K562 (cell line): ENCODE measurements around the gene TFCP2L1. TPM values are rescaled to one million over a fixed set of nuclear protein-coding genes. Genes with fewer than 3 reads are reported as not detected.

Source experiments
- ATAC-seq: fragments of 200-7000 bp; cut with Tn5 transposase; 3 replicates; pipeline ENCODE4 v1.9.1; 2020; ENCODE audit warnings: moderate library complexity
- BruUV-seq: library from RNA; stranded (reverse); fragments of 400-500 nt; replicated peaks from 2 replicates; lab custom pipeline; 2021; lab: Mats Ljungman, UMichigan
- CTCF ChIA-PET: fragments of 300-600 bp; formaldehyde crosslinking; extraction: SDS; loops from one replicate; lab custom pipeline; 2021; ENCODE audit warnings: low intra/inter-chr PET ratio; lab: Yijun Ruan, JAX
- POLR2A ChIA-PET: fragments of 300-600, 350-650 bp; sonication (Branson Sonifier 250); formaldehyde crosslinking; extraction: SDS; loops from one replicate; lab custom pipeline; 2021; ENCODE audit warnings: antibody characterized with exemption, inconsistent platforms; lab: Yijun Ruan, JAX
- DNase-seq, 4 experiments: peaks; one replicate each; pipeline versions ENCODE4 v3.0.0 to v3.0.0-alpha.2; 2011 to 2018; ENCODE audit warnings: low spot score in 3 of 4, mixed read lengths in 3 of 4; ENCODE audit errors: extremely low read depth in 1 of 4
- FAIRE-seq: peaks from 2 replicates; lab custom pipeline; 2011; peaks lifted over from hg19 to GRCh38; lab: Jason Lieb, UNC
- H2AFZ ChIP-seq: 2 replicates; pipeline ENCODE4 v1.6.0; 2011; ENCODE audit warnings: low read depth, low read length, control low read depth, inconsistent platforms
- H3K27ac ChIP-seq: fragments of 200-600 bp; 3 replicates; pipeline ENCODE4 v1.8.0; 2011; ENCODE audit warnings: low read depth, mild to moderate bottlenecking, control low read depth, inconsistent platforms, low read length, moderate library complexity, mixed read lengths; ENCODE audit errors: extremely low read depth
- H3K27me3 ChIP-seq, 2 experiments: fragments of 300-600 bp in 1 of 2; 2 replicates in 1 of 2; 3 replicates in 1 of 2; pipeline versions ENCODE4 v1.6.0 to v1.8.0; 2011; ENCODE audit warnings: inconsistent platforms in 2 of 2, low read length in 2 of 2, mild to moderate bottlenecking in 1 of 2, mixed read lengths in 1 of 2, moderate library complexity in 1 of 2; ENCODE audit not compliant: control insufficient read depth in 2 of 2, insufficient read depth in 2 of 2
- H3K36me3 ChIP-seq: fragments of 300-600 bp; 3 replicates; pipeline ENCODE4 v1.8.0; 2011; ENCODE audit warnings: mild to moderate bottlenecking, low read length, inconsistent platforms; ENCODE audit not compliant: control insufficient read depth, insufficient read depth
- H3K4me1 ChIP-seq, 2 experiments: fragments of 200-600 bp in 1 of 2; replicated peaks in 1 of 2; 2 replicates in 1 of 2; 3 replicates in 1 of 2; pipeline versions ENCODE4 v1.5.1 to v1.8.0; 2011; ENCODE audit warnings: inconsistent platforms in 2 of 2, low read length in 2 of 2, mild to moderate bottlenecking in 1 of 2, mixed read lengths in 1 of 2, moderate library complexity in 1 of 2; ENCODE audit not compliant: control insufficient read depth in 2 of 2, insufficient read depth in 2 of 2
- H3K4me2 ChIP-seq: 2 replicates; pipeline ENCODE4 v1.6.1; 2011; ENCODE audit warnings: low read length, control low read depth, inconsistent platforms, mixed read lengths; ENCODE audit not compliant: insufficient read depth
- H3K4me3 ChIP-seq: fragments of 200-600 bp; sonication (generic), shearing (Covaris generic); 2 replicates; pipeline ENCODE4 v1.5.1; 2016; ENCODE audit warnings: control low read depth, inconsistent platforms
- H3K79me2 ChIP-seq: fragments of 200-600 bp; 3 replicates; pipeline ENCODE4 v1.8.0; 2011; ENCODE audit warnings: low read length, inconsistent platforms; ENCODE audit not compliant: control insufficient read depth, insufficient read depth
- H3K9ac ChIP-seq, 2 experiments: 2 replicates each; pipeline versions ENCODE4 v1.6.0 to v1.6.1; 2011; ENCODE audit warnings: low read depth in 2 of 2, low read length in 2 of 2, control low read depth in 1 of 2, inconsistent platforms in 1 of 2, mild to moderate bottlenecking in 1 of 2, mixed read lengths in 1 of 2; ENCODE audit not compliant: insufficient read depth in 1 of 2
- H3K9me1 ChIP-seq: one replicate; pipeline ENCODE4 v1.6.0; 2011; ENCODE audit warnings: inconsistent platforms, mild to moderate bottlenecking, low read length, moderate library complexity; ENCODE audit not compliant: control insufficient read depth, insufficient read depth
- H3K9me3 ChIP-seq: replicated peaks from 2 replicates; pipeline ENCODE4 v1.5.1; 2011; ENCODE audit warnings: low read depth, low read length, inconsistent platforms; ENCODE audit not compliant: control insufficient read depth, insufficient read depth
- H4K20me1 ChIP-seq: replicated peaks from 2 replicates; pipeline ENCODE4 v1.6.1; 2011; ENCODE audit warnings: low read length, inconsistent platforms, mixed read lengths; ENCODE audit not compliant: control insufficient read depth, insufficient read depth
- CCAR2 ChIP-seq: fragments of 200-400 bp; formaldehyde crosslinking; IDR thresholded peaks from 2 replicates; pipeline ENCODE4 v1.6.1; 2017; ENCODE audit warnings: mild to moderate bottlenecking, low read depth, low read length
- DIDO1 ChIP-seq: fragments of 450-650 bp; IDR thresholded peaks from 2 replicates; pipeline ENCODE4 v1.6.1; 2016; ENCODE audit warnings: low read depth, missing biosample characterization, missing genetic modification characterization
- FOXA1 ChIP-seq: fragments of 450-650 bp; IDR thresholded peaks from 2 replicates; pipeline ENCODE4 v1.6.1; 2016; ENCODE audit warnings: mild to moderate bottlenecking, borderline replicate concordance
- GABPB2 ChIP-seq: fragments of 250-450 bp; sonication (Bioruptor Pico); conservative IDR thresholded peaks from 2 replicates; pipeline ENCODE4 v1.5.1; 2021; ENCODE audit warnings: mild to moderate bottlenecking
- HMGN3 ChIP-seq: IDR thresholded peaks from 2 replicates; pipeline ENCODE4 v1.6.1; 2011; ENCODE audit warnings: borderline replicate concordance, low read depth, mild to moderate bottlenecking, mixed read lengths, low read length; ENCODE audit not compliant: insufficient read length; ENCODE audit errors: extremely low read depth
- IFI16 ChIP-seq: fragments of 250-450 bp; sonication (Bioruptor Pico); IDR thresholded peaks from 2 replicates; pipeline ENCODE4 v2.1.2; 2022; ENCODE audit warnings: mild to moderate bottlenecking, inconsistent platforms
- IRF2 ChIP-seq: sonication (generic); formaldehyde crosslinking; IDR thresholded peaks from 2 replicates; pipeline ENCODE4 v1.8.1; 2022; ENCODE audit warnings: mild to moderate bottlenecking, missing genetic modification reagents
- NR2F6 ChIP-seq: fragments of 450-650 bp; formaldehyde crosslinking; IDR thresholded peaks from 2 replicates; pipeline ENCODE4 v1.4.0; 2020; ENCODE audit warnings: mild to moderate bottlenecking
- NR3C1 ChIP-seq: sonication (generic); formaldehyde crosslinking; IDR thresholded peaks from 2 replicates; pipeline ENCODE4 v1.8.1; 2022; ENCODE audit warnings: missing genetic modification reagents
- YBX1 ChIP-seq: fragments of 450-650 bp; IDR thresholded peaks from 2 replicates; pipeline ENCODE4 v1.7.1; 2016; ENCODE audit warnings: mild to moderate bottlenecking
- ZNF431 ChIP-seq: sonication (generic); formaldehyde crosslinking; IDR thresholded peaks from 2 replicates; pipeline ENCODE4 v1.8.0; 2022; ENCODE audit warnings: mild to moderate bottlenecking, missing genetic modification reagents
- ZSCAN29 ChIP-seq: fragments of 450-650 bp; IDR thresholded peaks from 2 replicates; pipeline ENCODE4 v1.6.1; 2017
- whole genome bisulfite sequencing: fragments of 100-300 bp; shearing (Covaris generic); methylation state at CpG from one replicate; pipeline ENCODE4 v1.1.6; 2016; ENCODE audit warnings: low coverage, mixed read lengths; ENCODE audit not compliant: insufficient coverage; ENCODE audit errors: missing lambda C conversion rate; 5-methylcytosine and 5-hydroxymethylcytosine counted together
- in situ Hi-C: fragments of 300-500 bp; cut with MboI; formaldehyde crosslinking; loops from 4 replicates; pipeline ENCODE4 v1.15.0; 2018; ENCODE audit warnings: inconsistent platforms, mixed read lengths
- intact Hi-C: fragments of 100-400 bp; cut with micrococcal nuclease; formaldehyde crosslinking; loops from 2 replicates; pipeline ENCODE4 v1.14.2; 2022
- polyA plus RNA-seq, 8 experiments: library from polyadenylated mRNA; depleted of rRNA in 4 of 8; stranded (reverse) in 5 of 8; unstranded in 3 of 8; fragments of >200 nt; fragmentation: Nextera tagmentation in 2 of 8; fragmentation: Illumina TruSeq in 1 of 8; extraction: Ambion mirVana in 2 of 8; extraction: Trizol in 1 of 8; gene quantifications; 2 replicates each; pipeline versions ENCODE4 v1.2.1 to v1.2.3, GENCODE V29; 2011 to 2014; ENCODE audit warnings: inconsistent platforms in 1 of 8, missing spikeins in 1 of 8
- total RNA-seq, 7 experiments: library from RNA; depleted of rRNA in 6 of 7; stranded (reverse); fragments of >200 nt in 6 of 7; fragmentation: Illumina TruSeq in 2 of 7; extraction: Trizol in 2 of 7; gene quantifications; 2 replicates each; pipeline versions ENCODE4 v1.2.1 to v1.2.3, GENCODE V29; 2011 to 2021; ENCODE audit warnings: low replicate concordance in 1 of 7
- TF ChIP-seq, protein P1 (sequence below): sonication (generic); formaldehyde crosslinking; IDR thresholded peaks from 2 replicates; pipeline ENCODE4 v1.8.1; 2023; ENCODE audit warnings: mild to moderate bottlenecking, missing genetic modification reagents
- TF ChIP-seq, protein P2 (sequence below): sonication (generic); formaldehyde crosslinking; IDR thresholded peaks from 2 replicates; pipeline ENCODE4 v1.8.0; 2023; ENCODE audit warnings: mild to moderate bottlenecking, missing genetic modification reagents
- TF ChIP-seq, protein P3 (sequence below): fragments of 250-450 bp; sonication (Bioruptor Pico); IDR thresholded peaks from 2 replicates; pipeline ENCODE4 v1.5.0; 2020; ENCODE audit warnings: mild to moderate bottlenecking
- TF ChIP-seq, protein P4 (sequence below): sonication (generic); formaldehyde crosslinking; IDR thresholded peaks from 2 replicates; pipeline ENCODE4 v1.8.1; 2023; ENCODE audit warnings: mild to moderate bottlenecking, missing genetic modification reagents
- TF ChIP-seq, protein P5 (sequence below): sonication (generic); formaldehyde crosslinking; IDR thresholded peaks from 2 replicates; pipeline ENCODE4 v1.5.0; 2020; ENCODE audit warnings: missing genetic modification reagents

The TFCP2L1 gene
- total and polyA plus RNA-seq, 9 of the 15 experiments (the other 6 are each of a cell fraction or from before 2014, with no cell fraction given), result 0.08 to 1.00 (median 0.42) TPM

DNA sequence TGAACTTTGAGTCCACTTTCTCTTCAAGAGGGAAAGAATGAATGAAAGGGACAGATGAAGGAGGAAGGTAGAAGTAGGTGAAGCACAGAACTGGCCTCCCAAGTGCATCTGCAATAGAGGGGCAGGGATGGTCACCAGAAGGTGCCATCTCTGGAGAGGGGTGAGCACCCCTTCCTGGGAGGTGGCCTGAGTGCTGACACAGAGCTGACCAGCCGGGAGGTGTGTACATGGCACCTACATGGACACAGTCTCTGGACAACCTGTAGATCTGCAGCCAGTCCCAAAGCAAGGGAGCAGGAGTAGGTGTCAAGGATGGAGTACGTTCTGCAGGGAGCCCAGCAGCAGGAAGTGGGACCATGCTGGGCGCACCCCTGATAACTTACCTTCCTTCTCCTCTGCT lies 83.2 kb downstream of the TFCP2L1 start:
- Histone ChIP-seq H3K79me2 (no peaks in the 10 kb centered on the region), H3K9me3 (no peaks in the 10 kb centered on the region), H3K9ac (no peak overlapping the region), H2AFZ (no peak overlapping the region), H3K9me1 (no peaks in the 10 kb centered on the region), H3K4me3 (no peak overlapping the region), H3K4me1 (no peaks in the 10 kb centered on the region; a peak in 1 of 5 replicates), H3K4me2 (no peak overlapping the region), H4K20me1 (0 out of 2 replicates have a peak, but pooled peaks cover 3% of the 10 kb centered on the region), H3K36me3 (no peaks in the 10 kb centered on the region), H3K27ac (no peak overlapping the region), H3K27me3 (peaks cover 13 to 69% of the 10 kb centered on the region in 2 experiments)
- BruUV-seq, result no TSS peak
- whole genome bisulfite sequencing, result 0% methylated on average over 3 of the region's 3 CpGs
- DNase-seq (no peak), ATAC-seq (no peak), FAIRE-seq (no peak)
- intact Hi-C loops (no loop called here), in situ Hi-C loops (no loop called here)
- ChIA-PET CTCF (no interaction called here), POLR2A (no interaction called here)
- TF ChIP-seq IRF2 (CRISPR knock-in tag) (no peak), HMGN3 (no peak), YBX1 (no peak), NR3C1 (CRISPR knock-in tag) (no peak), FOXA1 (no peak), CCAR2 (no peak), GABPB2 (no peak), IFI16 (CRISPR knock-in tag) (no peak), NR2F6 (CRISPR knock-in tag) (no peak), ZSCAN29 (no peak), ZNF431 (CRISPR knock-in tag) (no peak), DIDO1 (tag) (no peak)
- TF ChIP-seq, protein P1, sequence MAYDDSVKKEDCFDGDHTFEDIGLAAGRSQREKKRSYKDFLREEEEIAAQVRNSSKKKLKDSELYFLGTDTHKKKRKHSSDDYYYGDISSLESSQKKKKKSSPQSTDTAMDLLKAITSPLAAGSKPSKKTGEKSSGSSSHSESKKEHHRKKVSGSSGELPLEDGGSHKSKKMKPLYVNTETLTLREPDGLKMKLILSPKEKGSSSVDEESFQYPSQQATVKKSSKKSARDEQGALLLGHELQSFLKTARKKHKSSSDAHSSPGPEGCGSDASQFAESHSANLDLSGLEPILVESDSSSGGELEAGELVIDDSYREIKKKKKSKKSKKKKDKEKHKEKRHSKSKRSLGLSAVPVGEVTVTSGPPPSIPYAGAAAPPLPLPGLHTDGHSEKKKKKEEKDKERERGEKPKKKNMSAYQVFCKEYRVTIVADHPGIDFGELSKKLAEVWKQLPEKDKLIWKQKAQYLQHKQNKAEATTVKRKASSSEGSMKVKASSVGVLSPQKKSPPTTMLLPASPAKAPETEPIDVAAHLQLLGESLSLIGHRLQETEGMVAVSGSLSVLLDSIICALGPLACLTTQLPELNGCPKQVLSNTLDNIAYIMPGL, result no peak
- TF ChIP-seq, protein P2, sequence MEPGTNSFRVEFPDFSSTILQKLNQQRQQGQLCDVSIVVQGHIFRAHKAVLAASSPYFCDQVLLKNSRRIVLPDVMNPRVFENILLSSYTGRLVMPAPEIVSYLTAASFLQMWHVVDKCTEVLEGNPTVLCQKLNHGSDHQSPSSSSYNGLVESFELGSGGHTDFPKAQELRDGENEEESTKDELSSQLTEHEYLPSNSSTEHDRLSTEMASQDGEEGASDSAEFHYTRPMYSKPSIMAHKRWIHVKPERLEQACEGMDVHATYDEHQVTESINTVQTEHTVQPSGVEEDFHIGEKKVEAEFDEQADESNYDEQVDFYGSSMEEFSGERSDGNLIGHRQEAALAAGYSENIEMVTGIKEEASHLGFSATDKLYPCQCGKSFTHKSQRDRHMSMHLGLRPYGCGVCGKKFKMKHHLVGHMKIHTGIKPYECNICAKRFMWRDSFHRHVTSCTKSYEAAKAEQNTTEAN, result no peak
- TF ChIP-seq, protein P3, sequence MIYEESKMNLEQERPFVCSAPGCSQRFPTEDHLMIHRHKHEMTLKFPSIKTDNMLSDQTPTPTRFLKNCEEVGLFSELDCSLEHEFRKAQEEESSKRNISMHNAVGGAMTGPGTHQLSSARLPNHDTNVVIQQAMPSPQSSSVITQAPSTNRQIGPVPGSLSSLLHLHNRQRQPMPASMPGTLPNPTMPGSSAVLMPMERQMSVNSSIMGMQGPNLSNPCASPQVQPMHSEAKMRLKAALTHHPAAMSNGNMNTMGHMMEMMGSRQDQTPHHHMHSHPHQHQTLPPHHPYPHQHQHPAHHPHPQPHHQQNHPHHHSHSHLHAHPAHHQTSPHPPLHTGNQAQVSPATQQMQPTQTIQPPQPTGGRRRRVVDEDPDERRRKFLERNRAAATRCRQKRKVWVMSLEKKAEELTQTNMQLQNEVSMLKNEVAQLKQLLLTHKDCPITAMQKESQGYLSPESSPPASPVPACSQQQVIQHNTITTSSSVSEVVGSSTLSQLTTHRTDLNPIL (CRISPR knock-in tag), result no peak
- TF ChIP-seq, protein P4, sequence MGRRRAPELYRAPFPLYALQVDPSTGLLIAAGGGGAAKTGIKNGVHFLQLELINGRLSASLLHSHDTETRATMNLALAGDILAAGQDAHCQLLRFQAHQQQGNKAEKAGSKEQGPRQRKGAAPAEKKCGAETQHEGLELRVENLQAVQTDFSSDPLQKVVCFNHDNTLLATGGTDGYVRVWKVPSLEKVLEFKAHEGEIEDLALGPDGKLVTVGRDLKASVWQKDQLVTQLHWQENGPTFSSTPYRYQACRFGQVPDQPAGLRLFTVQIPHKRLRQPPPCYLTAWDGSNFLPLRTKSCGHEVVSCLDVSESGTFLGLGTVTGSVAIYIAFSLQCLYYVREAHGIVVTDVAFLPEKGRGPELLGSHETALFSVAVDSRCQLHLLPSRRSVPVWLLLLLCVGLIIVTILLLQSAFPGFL, result no peak
- TF ChIP-seq, protein P5, sequence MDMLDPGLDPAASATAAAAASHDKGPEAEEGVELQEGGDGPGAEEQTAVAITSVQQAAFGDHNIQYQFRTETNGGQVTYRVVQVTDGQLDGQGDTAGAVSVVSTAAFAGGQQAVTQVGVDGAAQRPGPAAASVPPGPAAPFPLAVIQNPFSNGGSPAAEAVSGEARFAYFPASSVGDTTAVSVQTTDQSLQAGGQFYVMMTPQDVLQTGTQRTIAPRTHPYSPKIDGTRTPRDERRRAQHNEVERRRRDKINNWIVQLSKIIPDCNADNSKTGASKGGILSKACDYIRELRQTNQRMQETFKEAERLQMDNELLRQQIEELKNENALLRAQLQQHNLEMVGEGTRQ (CRISPR knock-in tag), result no peak
